ENCODE results near the gene MACF1.
"Not testable (repeated sequence)": the region's sequence is repeated elsewhere in the genome, so short reads cannot be mapped to it uniquely, and the experiment has no call there.

Gene MACF1

DNA sequence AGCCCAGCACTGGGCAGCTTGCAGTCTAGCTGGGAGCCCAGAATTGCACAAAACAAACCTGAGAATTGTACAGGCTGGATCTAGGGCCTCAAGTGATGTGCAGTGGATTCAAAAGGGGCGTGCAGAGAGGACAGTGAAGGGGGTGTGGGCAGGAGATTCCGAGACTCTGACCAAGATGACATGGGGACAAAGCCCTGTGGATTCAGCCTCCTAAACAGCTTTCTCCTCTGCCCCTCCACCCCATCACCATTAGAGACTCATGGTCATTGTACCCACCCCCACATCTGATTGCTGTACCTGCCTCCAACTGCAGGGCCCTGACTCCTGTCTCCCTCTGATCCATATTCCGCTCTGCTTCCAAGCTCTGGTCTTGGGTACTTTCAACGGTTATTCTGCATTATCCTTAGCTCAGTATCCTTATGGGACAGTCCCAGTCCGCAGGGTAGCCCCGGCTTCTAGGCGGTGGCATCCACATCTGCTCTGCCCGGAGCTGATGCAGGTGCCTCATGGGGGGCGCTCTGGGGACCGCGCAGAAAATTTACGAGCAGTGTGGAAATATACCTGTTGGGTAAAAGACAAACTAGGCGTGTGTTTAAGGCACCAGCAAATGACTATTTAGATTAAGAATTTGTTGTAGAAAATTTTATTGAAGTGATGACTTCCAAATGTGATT lies 285.2 kb downstream of the MACF1 start:
- Mint-ChIP-seq H3K36me3 (ENCODE audit: low read depth) (peaks cover 34% of the 10 kb centered on the region), H3K27ac (peak overlapping the region in 1 of 3 experiments; percentile 19), H3K9me3 (no peaks in the 10 kb centered on the region), H3K4me3 (peak overlapping the region; percentile 37 to 67 (median 54)), H3K4me1 (peaks cover 7% of the 10 kb centered on the region), H3K27me3 (ENCODE audit: low read depth) (peaks cover 52% of the 10 kb centered on the region)
- no peak for TF ChIP-seq CTCF (IDR thresholded peaks at IDR 0.05; ENCODE audit: unreplicated experiment in 3 of 3)

DNA sequence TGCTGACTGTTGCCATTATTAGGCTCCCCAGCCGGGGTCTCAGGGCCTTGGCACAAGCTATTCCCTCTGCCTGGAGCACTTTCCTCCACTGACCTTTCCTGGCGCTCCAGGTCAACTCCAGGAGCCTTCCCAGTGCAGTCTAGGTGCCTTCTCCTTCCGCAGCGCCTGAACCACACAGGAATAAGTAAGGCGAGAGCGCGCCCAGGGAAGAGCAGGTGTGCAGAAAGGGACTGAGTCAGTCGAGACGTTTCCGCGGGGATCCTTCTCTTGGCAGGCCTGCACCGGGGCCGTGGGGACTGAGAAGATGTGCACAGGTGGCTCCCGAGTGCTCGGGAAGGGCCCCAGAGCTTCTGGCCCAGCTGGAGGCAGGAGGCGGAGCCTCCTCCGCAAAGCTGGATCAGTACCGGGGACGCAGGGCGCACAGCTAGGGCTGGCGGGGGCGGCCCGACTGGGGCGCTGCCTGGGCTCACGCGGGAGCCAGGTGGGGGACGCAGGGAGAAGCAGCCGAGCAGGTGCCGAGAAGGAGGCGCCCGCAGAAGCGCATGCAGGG lies 286.2 kb downstream of the MACF1 start:
- H3K4me1 Mint-ChIP-seq = peaks cover 7% of the 10 kb centered on the region
- no peaks in the 10 kb centered on the region for H3K9me3 Mint-ChIP-seq
- peaks cover 26% of the 10 kb centered on the region for H3K36me3 Mint-ChIP-seq (ENCODE audit: low read depth)
- TF ChIP-seq CTCF (IDR thresholded peaks at IDR 0.05; ENCODE audit: unreplicated experiment in 3 of 3) = no peak
- H3K27ac Mint-ChIP-seq = no peak overlapping the region
- peaks cover 56% of the 10 kb centered on the region for H3K27me3 Mint-ChIP-seq (ENCODE audit: low read depth)
- peak overlapping the region; percentile 65 to 77 (median 68) for H3K4me3 Mint-ChIP-seq

DNA sequence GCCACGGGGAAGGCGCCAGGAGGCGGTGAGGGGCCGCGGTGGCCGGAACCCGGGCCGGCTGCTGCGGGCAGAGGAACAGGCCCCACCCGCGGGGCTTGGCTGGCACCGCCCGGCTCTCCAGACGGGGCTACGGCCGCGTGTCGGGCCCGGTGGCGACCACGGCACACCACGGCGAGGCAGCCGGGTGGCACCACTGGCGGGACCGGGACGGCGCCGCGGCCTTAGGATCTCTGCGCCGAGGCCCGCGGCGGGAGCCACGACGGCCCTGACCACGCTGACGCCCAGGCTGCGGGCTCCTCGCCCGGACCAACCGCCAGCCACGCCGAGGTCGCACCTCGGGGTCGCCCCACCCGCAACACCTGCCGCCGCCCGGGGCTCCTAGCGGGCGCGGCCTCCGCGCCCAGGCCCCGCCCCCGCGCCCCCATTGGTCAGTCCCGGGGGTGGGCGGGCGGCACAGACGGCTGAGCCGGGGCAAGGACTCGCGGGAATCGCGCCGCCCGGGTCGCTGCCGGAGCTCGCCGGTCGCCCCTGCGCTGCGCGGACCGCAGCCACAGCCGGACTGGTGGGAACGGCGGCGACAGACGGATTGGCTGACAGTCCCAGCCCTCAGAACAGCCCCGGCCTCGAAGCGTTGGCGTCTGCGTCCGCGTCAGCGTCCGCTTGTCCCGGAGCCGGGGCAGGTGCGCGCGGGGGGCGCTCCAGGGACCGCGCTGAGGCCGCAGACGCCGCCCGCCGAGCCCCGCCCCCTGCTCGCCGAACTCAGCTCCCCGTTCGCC lies 286.8 kb downstream of the MACF1 start, which contains the start of gene BMP8A:
Gene BMP8A (plus strand): TSS at position 491 of the 776 bp plus-strand sequence. CDS start 356 bp downstream, outside the sequence.
- no peak within 1 kb of the TSS for H3K27ac Mint-ChIP-seq
- peaks cover 19% of the 10 kb centered on the region for H3K36me3 Mint-ChIP-seq (ENCODE audit: low read depth)
- H3K4me3 Mint-ChIP-seq = peak within 1 kb of the TSS; percentile 65 to 77 (median 68)
- no peak for TF ChIP-seq CTCF (IDR thresholded peaks at IDR 0.05; ENCODE audit: unreplicated experiment in 3 of 3)
- H3K4me1 Mint-ChIP-seq = peaks cover 7% of the 10 kb centered on the region
- H3K9me3 Mint-ChIP-seq = no peaks in the 10 kb centered on the region
- peaks cover 56% of the 10 kb centered on the region for H3K27me3 Mint-ChIP-seq (ENCODE audit: low read depth)

DNA sequence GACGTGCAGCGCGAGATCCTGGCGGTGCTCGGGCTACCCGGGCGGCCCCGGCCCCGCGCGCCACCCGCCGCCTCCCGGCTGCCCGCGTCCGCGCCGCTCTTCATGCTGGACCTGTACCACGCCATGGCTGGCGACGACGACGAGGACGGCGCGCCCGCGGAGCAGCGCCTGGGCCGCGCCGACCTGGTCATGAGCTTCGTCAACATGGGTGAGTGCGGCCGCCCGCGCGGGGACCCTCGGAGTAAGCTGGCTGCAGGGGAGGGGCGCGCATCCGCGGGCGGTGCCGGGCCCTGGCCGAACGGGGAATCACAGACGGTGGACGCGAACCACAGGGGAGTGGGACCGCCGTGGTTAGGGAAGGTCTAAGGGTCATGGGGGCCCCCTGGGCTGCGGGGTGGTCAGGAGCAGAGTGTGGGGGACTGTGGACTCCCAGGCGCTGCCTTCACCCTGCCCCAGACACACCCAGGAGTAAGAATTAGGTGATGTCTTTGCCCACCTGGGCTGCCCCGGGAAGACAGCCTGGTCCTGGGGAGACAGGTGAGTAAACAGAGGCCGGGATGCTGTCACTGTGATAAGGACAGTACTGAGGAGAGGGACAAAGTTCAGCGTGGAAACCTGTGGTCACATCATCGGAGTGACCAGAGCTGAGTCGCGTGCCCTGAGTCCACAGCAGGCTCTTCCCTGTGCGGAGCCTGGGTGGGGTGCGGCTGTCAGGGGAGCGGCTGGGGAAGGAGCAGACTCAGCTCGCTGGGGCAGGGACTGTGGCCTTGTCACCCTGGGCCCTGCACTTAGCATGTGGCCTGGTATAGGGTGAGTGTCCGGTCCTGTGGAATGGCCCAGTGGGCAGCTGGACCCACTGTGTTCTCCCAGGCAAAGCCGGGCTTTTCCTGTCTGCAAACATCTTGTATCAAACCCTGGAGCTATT lies 287.9 kb downstream of the MACF1 start:
- H3K4me3 Mint-ChIP-seq = peak overlapping the region; percentile 57 to 69 (median 62)
- H3K27me3 Mint-ChIP-seq (ENCODE audit: low read depth) = peaks cover 56% of the 10 kb centered on the region
- not testable (repeated sequence) for H3K36me3 Mint-ChIP-seq (ENCODE audit: low read depth); H3K9me3 Mint-ChIP-seq; H3K4me1 Mint-ChIP-seq; H3K27ac Mint-ChIP-seq

DNA sequence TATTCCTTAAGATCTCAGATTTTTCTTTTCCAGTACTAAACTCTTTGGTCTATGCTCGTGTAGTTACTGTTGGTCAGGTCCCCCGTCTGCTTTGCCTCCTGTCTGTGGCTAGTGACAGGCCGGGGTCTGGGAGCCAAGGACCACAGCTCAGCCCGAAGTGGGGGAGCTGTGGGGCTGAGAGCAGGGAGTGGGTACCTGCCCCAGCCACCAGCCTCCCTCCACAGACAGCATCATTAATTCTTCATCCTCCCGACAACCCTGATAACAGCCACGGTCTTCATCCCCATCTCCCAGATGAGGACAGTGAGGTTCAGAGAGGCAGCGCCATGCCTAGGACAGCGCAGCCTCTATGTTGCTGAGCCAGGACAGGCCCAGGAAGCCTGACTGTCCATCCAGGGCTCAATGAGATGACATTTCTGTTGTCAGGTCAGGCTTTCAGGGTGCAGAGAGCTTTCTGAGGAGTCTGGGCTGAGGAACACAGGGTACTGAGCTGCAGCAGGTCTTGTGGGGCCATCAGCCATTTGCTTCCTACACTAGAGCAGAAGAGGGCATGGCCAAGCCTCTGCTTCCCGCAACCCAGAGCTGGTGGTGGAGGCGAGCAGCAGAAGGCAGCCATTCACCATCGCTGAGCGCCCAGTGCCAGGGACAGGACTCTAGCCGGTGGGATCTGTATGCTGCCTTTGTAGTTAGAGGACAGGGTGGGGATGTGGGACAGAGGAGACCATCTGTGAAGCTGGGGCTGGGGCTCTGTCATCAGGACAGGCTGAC lies 288.7 kb downstream of the MACF1 start:
- H3K27me3 Mint-ChIP-seq (ENCODE audit: low read depth) = peaks cover 57% of the 10 kb centered on the region
- peak overlapping the region; percentile 57 to 69 (median 62) for H3K4me3 Mint-ChIP-seq
- not testable (repeated sequence) for H3K27ac Mint-ChIP-seq; H3K9me3 Mint-ChIP-seq; H3K36me3 Mint-ChIP-seq (ENCODE audit: low read depth)
- H3K4me1 Mint-ChIP-seq = peaks cover 10% of the 10 kb centered on the region

- Mint-ChIP-seq H3K27me3 (ENCODE audit: low read depth) (peaks cover 44% of the 10 kb centered on the region), H3K9me3 (no peaks in the 10 kb centered on the region), H3K4me1 (peaks cover 9% of the 10 kb centered on the region), H3K27ac (no peak overlapping the region), H3K36me3 (ENCODE audit: low read depth) (no peaks in the 10 kb centered on the region), H3K4me3 (no peak overlapping the region)
- TF ChIP-seq CTCF (IDR thresholded peaks at IDR 0.05; ENCODE audit: unreplicated experiment in 3 of 3) = no peak
These were observed 290.3 kb downstream of the MACF1 start for GRCh38 chr1:39494671-39495410.

DNA sequence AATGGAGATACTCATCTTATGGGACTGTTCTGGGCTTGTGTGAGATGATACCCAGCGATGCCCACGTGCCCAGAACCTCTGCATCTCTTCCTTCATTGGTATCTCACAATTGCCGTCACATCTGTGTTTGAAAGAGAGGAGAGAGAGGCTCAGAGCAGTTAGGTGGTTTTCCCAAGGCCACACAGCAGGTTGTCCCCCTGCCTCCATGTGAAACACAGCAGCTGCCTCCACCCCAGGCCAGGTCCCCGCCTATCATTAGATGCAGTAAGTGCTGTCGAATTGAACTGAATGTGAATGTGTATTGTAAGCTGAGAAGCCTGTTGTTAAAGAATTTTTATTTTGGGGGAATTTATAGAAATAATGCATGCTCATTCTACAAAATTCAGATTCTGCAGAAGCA lies 292.0 kb downstream of the MACF1 start:
- not testable (repeated sequence) for H3K4me3 Mint-ChIP-seq; H3K36me3 Mint-ChIP-seq (ENCODE audit: low read depth); H3K9me3 Mint-ChIP-seq; H3K27ac Mint-ChIP-seq
- peaks cover 13% of the 10 kb centered on the region for H3K4me1 Mint-ChIP-seq
- peaks cover 34% of the 10 kb centered on the region for H3K27me3 Mint-ChIP-seq (ENCODE audit: low read depth)
